Lung (tissue), 12 donors: ENCODE measurements around the gene MOB3C. TPM values are rescaled to one million over a fixed set of nuclear protein-coding genes. Genes with fewer than 3 reads are reported as not detected.

Experiments
- ATAC-seq: fragments of 200-7000 bp; cut with Tn5 transposase; one replicate; pipeline ENCODE4 v1.9.1; 2020; ENCODE audit warnings: moderate number of reproducible peaks; ENCODE audit not compliant: insufficient read depth, low FRiP score
- DNase-seq, 3 donors: peaks; one replicate each; pipeline ENCODE4 v3.0.0-alpha.2; 2013 to 2017
- H3K27ac ChIP-seq, 2 donors: one replicate each; pipeline ENCODE4 v1.5.1; 2013; ENCODE audit warnings: mild to moderate bottlenecking in 2 of 2, moderate library complexity in 2 of 2, control low read depth in 1 of 2, inconsistent platforms in 1 of 2, low read depth in 1 of 2, low read length in 1 of 2
- H3K27me3 ChIP-seq, 3 donors: one replicate each; pipeline ENCODE4 v1.5.1; 2013; ENCODE audit warnings: low read length in 2 of 3; ENCODE audit not compliant: control insufficient read depth in 3 of 3, insufficient read depth in 3 of 3
- H3K36me3 ChIP-seq, 4 donors: one replicate each; pipeline ENCODE4 v1.5.1; 2013; ENCODE audit warnings: low read length in 4 of 4, mild to moderate bottlenecking in 1 of 4, moderate library complexity in 1 of 4; ENCODE audit not compliant: control insufficient read depth in 4 of 4, insufficient read depth in 4 of 4
- H3K4me1 ChIP-seq, 5 donors: one replicate each; pipeline ENCODE4 v1.5.1; 2013; ENCODE audit warnings: low read length in 5 of 5, mild to moderate bottlenecking in 2 of 5, moderate library complexity in 1 of 5; ENCODE audit not compliant: control insufficient read depth in 5 of 5, insufficient read depth in 5 of 5
- H3K4me3 ChIP-seq: one replicate; pipeline ENCODE4 v1.5.1; 2013; ENCODE audit warnings: mild to moderate bottlenecking, control low read depth, moderate library complexity
- H3K9ac ChIP-seq, 2 donors: one replicate each; pipeline ENCODE4 v1.5.1; 2013; ENCODE audit warnings: low read length in 2 of 2, control low read depth in 1 of 2; ENCODE audit not compliant: insufficient read depth in 1 of 2
- H3K9me3 ChIP-seq, 4 donors: one replicate each; pipeline ENCODE4 v1.5.1; 2013; ENCODE audit warnings: low read length in 3 of 4, mild to moderate bottlenecking in 1 of 4, moderate library complexity in 1 of 4; ENCODE audit not compliant: control insufficient read depth in 4 of 4, insufficient read depth in 3 of 4
- CTCF ChIP-seq: IDR thresholded peaks from 2 replicates; pipeline ENCODE4 v1.5.1; 2012; ENCODE audit warnings: mild to moderate bottlenecking; ENCODE audit errors: control extremely low read depth, extremely low read depth
- WGBS, 2 donors: extraction: QIAGEN DNeasy Blood & Tissue Kit; methylation state at CpG; one replicate each; pipeline ENCODE4 v1.1.7; 2013; 5-methylcytosine and 5-hydroxymethylcytosine counted together
- polyA plus RNA-seq, 2 donors: library from polyadenylated mRNA; stranded (reverse); fragments of 200-250 nt; gene quantifications; one replicate each; pipeline ENCODE4 v1.2.1, GENCODE V29; 2013
- total RNA-seq, 2 donors: library from RNA; depleted of rRNA in 1 of 2; stranded (reverse); fragments of >200 nt in 1 of 2; gene quantifications; one replicate each; pipeline ENCODE4 v1.2.1, GENCODE V29; 2014 to 2021
- donor health status: control.
- donor health status: control.
- donor health status: Bipolar disorder and iron deficiency.
- donor health status: healthy.
- donor health status: DM: yes; HTN: yes; CAD: no.

MOB3C gene
- total and polyA plus RNA-seq, 4 donors = 10.6 to 28.7 (median 16.5) TPM

- no peak overlapping the region for H3K4me3 ChIP-seq
- no peak overlapping the region for H3K27ac ChIP-seq
- H3K9me3 ChIP-seq = no peaks in the 10 kb centered on the region
- peaks cover 0 to 2% (median 0%) of the 10 kb centered on the region in 5 donors for H3K4me1 ChIP-seq
- peaks cover 6 to 38% (median 10%) of the 10 kb centered on the region in 4 donors for H3K36me3 ChIP-seq
- no peak overlapping the region for H3K9ac ChIP-seq
- DNase-seq (no peak), ATAC-seq (no peak)
- 89 to 90% methylated on average over 20 of the region's 20 CpGs for WGBS, 2 donors
- TF ChIP-seq CTCF = no peak
- no peaks in the 10 kb centered on the region for H3K27me3 ChIP-seq
Measured at GRCh38 chr1:46558141-46558963, 58.3 kb downstream of the MOB3C start.

Other genes with a start within 250 kb of the MOB3C start
- gene FAAH, start 222.5 kb downstream of the MOB3C start, total RNA-seq = 10 to 100 TPM; 22.2 to 33.4 TPM
- gene FAAH, start 222.5 kb downstream of the MOB3C start, polyA plus RNA-seq = 10 to 100 TPM; 13.9 to 34.8 TPM
- gene DMBX1, start 127.0 kb downstream of the MOB3C start, total RNA-seq = under 1 TPM in 1 of 2 donors, not detected in 1; 0.09 TPM
- under 1 TPM in 1 of 2 donors, not detected in 1; 0.01 TPM for gene DMBX1, start 127.0 kb downstream of the MOB3C start, polyA plus RNA-seq
- gene KNCN, start 65.2 kb downstream of the MOB3C start, total RNA-seq = under 1 TPM in 1 of 2 donors, not detected in 1; 0.09 TPM
- under 1 TPM in 1 of 2 donors, not detected in 1; 0.01 TPM for gene KNCN, start 65.2 kb downstream of the MOB3C start, polyA plus RNA-seq
- 10 to 100 TPM; 51.4 to 83.5 TPM for gene MKNK1, start 12.5 kb downstream of the MOB3C start, total RNA-seq
- gene MKNK1, start 12.5 kb downstream of the MOB3C start, polyA plus RNA-seq = 10 to 100 TPM; 29.4 to 74.2 TPM
- gene ATPAF1, start 51.6 kb upstream of the MOB3C start, total RNA-seq = 10 to 100 TPM; 35.1 to 42.3 TPM
- 10 to 100 TPM; 23.1 to 38.1 TPM for gene ATPAF1, start 51.6 kb upstream of the MOB3C start, polyA plus RNA-seq
- not detected for gene TEX38, start 55.0 kb upstream of the MOB3C start, total RNA-seq
- not detected for gene TEX38, start 55.0 kb upstream of the MOB3C start, polyA plus RNA-seq
- 100 to 1,000 TPM in 1 of 2 donors, 10 to 100 TPM in 1; 97.7 to 132 TPM for gene EFCAB14, start 102.3 kb upstream of the MOB3C start, total RNA-seq
- 10 to 100 TPM; 20.8 to 49.0 TPM for gene EFCAB14, start 102.3 kb upstream of the MOB3C start, polyA plus RNA-seq
- gene CYP4B1, start 182.2 kb upstream of the MOB3C start, total RNA-seq = 100 to 1,000 TPM in 1 of 2 donors, 10 to 100 TPM in 1; 75.7 to 164 TPM
- gene CYP4B1, start 182.2 kb upstream of the MOB3C start, polyA plus RNA-seq = 100 to 1,000 TPM; 150 to 180 TPM